ENCODE measurements around the gene FBXO44. TPM values are rescaled to one million over a fixed set of nuclear protein-coding genes. Genes with fewer than 3 reads are reported as not detected.
"Not testable (repeated sequence)": the region's sequence is repeated elsewhere in the genome, so short reads cannot be mapped to it uniquely, and the experiment has no call there.

The FBXO44 gene
- total and polyA plus RNA-seq, 2 experiments from 2014 or later = 22.0 to 30.8 TPM

- TF ChIP-seq CTCF (conservative IDR thresholded peaks at IDR 0.05; ENCODE audit: low read depth in 2 of 2) = peak; percentile 98 to 99
- not testable (repeated sequence) for H3K4me3 ChIP-seq; H3K27ac ChIP-seq (ENCODE audit: low read depth); H3K9me2 ChIP-seq (ENCODE audit: insufficient read depth); H4K20me1 ChIP-seq (replicated peaks; ENCODE audit: insufficient read depth); H3K27me3 Mint-ChIP-seq (ENCODE audit: insufficient read depth, low read depth, poor library complexity); H3K4me1 Mint-ChIP-seq; H3K9me3 Mint-ChIP-seq; H3K4me1 ChIP-seq (ENCODE audit: insufficient read depth); H3F3A ChIP-seq (replicated peaks; ENCODE audit: low read depth); H3K36me3 Mint-ChIP-seq (ENCODE audit: low read depth); H3K79me2 ChIP-seq (replicated peaks; ENCODE audit: insufficient read depth); H3K27ac Mint-ChIP-seq; H3K36me3 ChIP-seq (ENCODE audit: insufficient read depth); H3K27me3 ChIP-seq (ENCODE audit: insufficient read depth); H3K4me3 Mint-ChIP-seq; H2AFZ ChIP-seq; H3K4me2 ChIP-seq
- DNase-seq (ENCODE audit: low spot score) (peak; percentile 79), ATAC-seq (peak; percentile 71)
These were observed 12.2 kb upstream of the FBXO44 start for GRCh38 chr1:11642418-11643017.

- ATAC-seq (no peak), DNase-seq (ENCODE audit: low spot score) (no peak)
- H3K27me3 Mint-ChIP-seq (ENCODE audit: insufficient read depth, low read depth, poor library complexity) = peaks cover 4% of the 10 kb centered on the region
- H2AFZ ChIP-seq = no peak overlapping the region
- H3K4me1 ChIP-seq (ENCODE audit: insufficient read depth) = 0 out of 2 replicates have a peak, but pooled peaks cover 5% of the 10 kb centered on the region
- H3K9me3 Mint-ChIP-seq = no peaks in the 10 kb centered on the region
- H3K36me3 ChIP-seq (ENCODE audit: insufficient read depth) = no peaks in the 10 kb centered on the region
- no peaks in the 10 kb centered on the region for H3K9me2 ChIP-seq (ENCODE audit: insufficient read depth)
- H3K4me2 ChIP-seq = no peak overlapping the region
- no peak overlapping the region for H3K27ac Mint-ChIP-seq
- H3K79me2 ChIP-seq (replicated peaks; ENCODE audit: insufficient read depth) = no peaks in the 10 kb centered on the region
- H4K20me1 ChIP-seq (replicated peaks; ENCODE audit: insufficient read depth) = peaks cover 4% of the 10 kb centered on the region; the same call in 1 of the 2 replicates
- H3K27ac ChIP-seq (ENCODE audit: low read depth) = no peak overlapping the region
- no peak overlapping the region for H3K4me3 Mint-ChIP-seq
- H3F3A ChIP-seq (replicated peaks; ENCODE audit: low read depth) = 0 out of 2 replicates have a peak, but pooled peaks cover 4% of the 10 kb centered on the region
- H3K4me1 Mint-ChIP-seq = peaks cover 6% of the 10 kb centered on the region; the same call in 1 of the 3 replicates
- H3K36me3 Mint-ChIP-seq (ENCODE audit: low read depth) = peaks cover 2% of the 10 kb centered on the region; the same call in 1 of the 3 replicates
- no peak overlapping the region for H3K4me3 ChIP-seq
- H3K27me3 ChIP-seq (ENCODE audit: insufficient read depth) = no peaks in the 10 kb centered on the region
- TF ChIP-seq ZNF462 (CRISPR knock-in tag; IDR thresholded peaks at IDR 0.05) = no peak
- no peak for TF ChIP-seq ZNF114 (CRISPR knock-in tag; IDR thresholded peaks at IDR 0.05)
- no peak for TF ChIP-seq EZH2 (IDR thresholded peaks at IDR 0.05; ENCODE audit: low read depth, unreplicated experiment)
- no peak for TF ChIP-seq POLR2AphosphoS5 (IDR thresholded peaks at IDR 0.05; ENCODE audit: low read depth)
- TF ChIP-seq REST (IDR thresholded peaks at IDR 0.05; ENCODE audit: unreplicated experiment) = no peak
- TF ChIP-seq ETS1 (IDR thresholded peaks at IDR 0.05) = no peak
- TF ChIP-seq NANOG (IDR thresholded peaks at IDR 0.05; ENCODE audit: borderline replicate concordance) = no peak
- no peak for TF ChIP-seq ZNF331 (CRISPR knock-in tag; IDR thresholded peaks at IDR 0.05; ENCODE audit: low read depth)
These were observed 10.9 kb upstream of the FBXO44 start for GRCh38 chr1:11643782-11644181.

Data from GM23338 (cell line).